Hematopoietic multipotent progenitor cell treated with erythropoietin and hydrocortisone succinate and interleukin-3 and kit ligand, for 15 days (in vitro differentiated cells): ENCODE results near the gene GATAD1.
"Not testable (repeated sequence)": the region's sequence is repeated elsewhere in the genome, so short reads cannot be mapped to it uniquely, and the experiment has no call there.

Experiments used
- DNase-seq: peaks from one replicate; pipeline ENCODE4 v3.0.0-alpha.2; 2015; ENCODE audit warnings: low spot score

GATAD1 gene

DNA sequence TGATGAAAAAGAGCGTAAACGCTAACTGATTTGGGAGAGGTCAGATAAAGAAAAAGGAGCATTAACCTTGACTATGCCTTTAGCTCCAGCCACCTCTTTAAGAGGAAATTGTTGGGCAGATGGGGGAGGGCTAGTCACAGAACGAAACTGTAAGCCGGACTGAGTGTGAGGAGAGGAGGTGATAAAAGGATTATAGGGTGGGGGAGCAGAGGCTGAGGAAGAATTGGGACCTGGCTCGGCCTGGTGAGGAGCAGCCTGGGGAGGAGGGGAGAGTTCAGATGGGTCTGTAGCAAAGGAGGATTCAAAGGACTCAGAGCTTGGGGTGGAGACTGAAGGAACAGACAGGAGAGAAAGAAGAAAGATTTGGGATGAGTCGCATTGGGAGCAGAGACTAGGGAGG is 36.3 kb downstream of the GATAD1 start:
- not testable (repeated sequence) for DNase-seq

DNA sequence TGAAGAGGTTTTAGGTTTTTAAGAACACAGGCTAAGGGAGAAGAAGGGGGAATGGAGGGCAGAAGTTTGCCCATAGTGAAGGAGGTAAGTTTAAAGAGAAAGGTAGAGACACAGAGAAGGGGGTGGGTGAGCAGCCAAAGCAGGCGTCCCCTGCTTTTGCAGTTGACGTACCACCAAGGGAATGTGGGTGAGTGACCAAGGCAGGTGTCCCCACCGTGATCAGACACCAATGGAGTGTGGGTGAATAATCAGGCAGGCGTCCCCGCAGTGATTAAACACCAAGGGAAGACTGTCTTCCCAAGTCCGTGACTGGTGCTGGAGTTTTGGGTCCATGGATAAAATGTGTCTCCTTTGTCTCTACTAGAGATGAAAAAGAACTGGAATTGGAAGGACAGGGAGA is 36.9 kb downstream of the GATAD1 start:
- DNase-seq: not testable (repeated sequence)

DNA sequence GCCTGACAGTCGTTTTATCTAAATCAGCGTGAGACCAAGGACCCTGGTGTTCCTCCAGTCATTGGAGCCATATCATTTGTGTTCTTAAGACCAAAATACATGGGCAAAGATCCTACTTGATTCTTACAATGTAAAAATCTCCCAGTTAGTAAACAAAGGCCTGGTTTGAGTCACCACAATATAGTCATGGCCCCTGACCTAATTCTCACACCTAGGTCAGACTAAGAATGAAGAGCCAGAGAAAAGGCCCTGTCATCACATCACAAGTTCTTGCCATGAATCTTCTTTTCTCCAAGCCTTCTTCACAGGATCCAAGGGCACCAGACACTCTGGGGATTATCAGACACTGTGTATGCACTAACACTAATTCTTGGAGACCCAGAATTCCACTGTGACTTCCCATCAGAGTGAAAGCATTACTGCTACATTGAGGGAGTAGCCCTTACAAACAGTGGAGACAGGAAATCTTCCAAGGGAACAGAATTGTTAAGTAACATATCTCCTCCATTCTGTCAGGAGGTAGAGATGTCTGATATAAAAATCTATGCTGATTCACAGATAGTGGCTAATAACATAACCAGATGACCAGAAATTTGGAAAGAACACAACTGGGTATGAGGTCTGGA is 38.1 kb downstream of the GATAD1 start:
- DNase-seq: no peak

DNA sequence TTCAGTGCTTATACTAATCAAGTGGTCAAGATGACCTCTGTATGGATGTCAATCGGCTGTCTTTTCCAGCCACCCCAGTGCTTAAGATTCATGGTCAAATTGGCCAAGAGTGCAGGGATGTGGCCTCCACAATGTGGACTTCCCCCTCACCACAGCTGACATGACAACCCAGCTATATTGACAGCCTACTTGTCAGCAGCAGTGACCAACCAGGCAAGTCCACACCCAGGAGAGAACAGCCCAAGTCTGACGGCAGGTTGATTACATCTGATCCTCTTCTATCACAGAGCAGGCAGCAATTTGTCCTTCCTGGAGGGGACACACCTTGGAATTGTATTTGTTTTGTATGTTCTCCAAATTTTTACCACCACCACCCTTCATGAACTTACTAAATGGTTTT is 38.7 kb downstream of the GATAD1 start:
- no peak for DNase-seq

DNA sequence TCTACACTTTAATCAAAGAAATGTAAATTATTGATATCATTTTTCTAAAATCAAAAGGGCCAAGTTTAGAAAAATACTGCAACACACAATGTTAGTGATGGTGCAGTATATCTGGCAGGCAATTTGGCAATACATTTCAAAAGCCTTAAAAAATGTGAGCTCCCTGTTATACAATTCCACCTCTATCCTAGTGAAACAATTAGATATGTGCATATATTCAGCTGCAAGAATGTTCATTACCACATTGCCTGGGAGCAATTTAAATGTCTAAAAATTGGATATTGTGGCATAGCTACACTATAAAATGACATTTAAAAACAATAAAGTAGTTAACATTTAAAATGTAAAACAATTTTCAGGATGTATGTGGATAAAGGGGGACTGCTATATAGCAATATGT is 40.5 kb downstream of the GATAD1 start:
- DNase-seq: no peak

DNA sequence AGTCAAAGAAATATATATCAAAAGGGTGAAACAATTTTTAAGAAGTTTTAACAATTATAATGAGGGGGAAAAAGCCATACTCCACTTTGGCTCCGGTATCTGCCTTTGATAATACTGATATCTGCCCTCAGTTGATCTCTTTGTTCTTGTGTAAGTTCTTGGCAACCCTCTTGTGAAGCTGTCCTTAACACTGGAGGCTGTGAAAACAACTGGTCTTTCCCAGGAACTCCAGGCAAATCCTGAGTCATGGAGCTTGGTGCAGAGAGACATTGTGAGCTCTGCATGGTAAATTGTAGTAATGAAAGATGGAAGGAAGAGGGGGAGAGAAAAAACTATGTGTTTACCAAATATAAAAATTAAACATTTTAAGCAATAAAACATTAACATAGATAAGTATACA is 42.4 kb downstream of the GATAD1 start:
- DNase-seq: no peak

DNA sequence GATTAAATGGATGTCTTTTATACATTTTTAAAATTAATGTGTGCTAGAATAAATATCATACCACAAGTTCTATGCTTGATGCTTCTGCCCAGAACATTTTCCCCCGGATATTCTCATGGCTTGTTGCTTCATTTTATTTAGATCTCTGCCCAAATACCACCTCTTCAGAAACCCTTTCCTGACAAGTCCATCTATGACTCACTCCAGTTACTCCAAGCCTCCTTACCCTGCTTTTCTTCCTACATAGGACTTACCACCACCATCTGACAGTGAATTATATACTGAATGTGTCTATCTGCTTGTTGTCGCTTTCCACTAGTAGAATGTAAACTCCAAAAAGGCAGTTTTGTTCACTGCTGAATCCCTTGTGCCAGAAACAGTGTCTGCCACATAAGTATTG is 49.6 kb downstream of the GATAD1 start:
- no peak for DNase-seq

DNA sequence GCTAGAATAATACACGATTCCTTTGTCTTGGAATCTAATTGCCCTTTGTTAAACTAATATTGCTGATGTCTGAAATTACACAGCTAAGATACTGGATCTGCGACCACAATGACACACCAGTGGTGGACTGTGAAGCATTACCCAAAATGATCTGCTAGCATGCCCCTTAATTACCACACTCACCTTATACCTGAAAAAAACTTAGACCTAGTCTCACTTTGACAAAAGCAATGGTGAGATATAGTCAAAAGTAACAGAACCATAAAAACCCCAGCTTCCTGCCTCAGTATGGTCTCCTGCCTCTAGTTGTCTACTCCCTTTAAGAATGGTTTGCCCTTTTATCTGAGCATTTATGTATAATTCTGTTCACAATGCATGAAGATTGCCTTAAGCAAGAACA is 51.3 kb downstream of the GATAD1 start:
- DNase-seq: no peak

DNA sequence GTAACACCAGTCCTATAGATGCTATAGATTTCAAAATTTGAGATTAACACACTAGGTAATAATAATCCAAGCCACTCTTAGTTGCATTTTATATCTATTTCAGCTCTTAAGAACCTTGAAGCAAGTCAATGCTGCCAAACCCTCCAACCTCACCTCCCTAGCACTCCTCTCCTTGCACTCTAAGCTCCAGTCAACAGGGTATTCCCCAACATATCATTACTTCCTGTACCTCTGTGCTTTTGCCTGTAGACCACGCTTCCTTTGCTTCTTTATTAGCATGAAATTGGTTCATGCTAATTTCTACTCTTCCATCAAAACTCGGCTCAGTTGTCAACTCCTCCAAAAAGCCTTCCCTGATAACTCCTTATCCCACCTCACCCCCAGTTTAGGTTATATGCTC is 56.5 kb downstream of the GATAD1 start:
- DNase-seq: no peak

DNA sequence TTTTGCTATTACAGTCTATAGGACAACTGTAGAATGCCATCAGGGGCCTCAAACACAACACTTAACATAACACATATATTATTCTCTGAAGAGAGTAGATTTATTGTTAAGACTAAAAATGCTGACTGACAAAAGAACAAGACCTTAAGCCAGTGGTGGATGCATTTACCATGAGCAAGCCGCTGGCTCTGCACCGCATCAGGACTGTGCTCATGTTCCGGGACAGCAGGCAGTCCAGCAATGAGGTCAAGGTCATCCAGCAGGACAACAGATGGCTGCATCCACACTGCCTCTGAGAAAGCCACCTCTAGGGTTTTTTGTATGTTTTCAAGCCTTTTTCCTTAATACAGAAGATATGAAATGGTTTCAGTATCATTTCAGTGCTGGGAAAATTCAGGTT is 57.3 kb downstream of the GATAD1 start:
- DNase-seq: no peak

DNA sequence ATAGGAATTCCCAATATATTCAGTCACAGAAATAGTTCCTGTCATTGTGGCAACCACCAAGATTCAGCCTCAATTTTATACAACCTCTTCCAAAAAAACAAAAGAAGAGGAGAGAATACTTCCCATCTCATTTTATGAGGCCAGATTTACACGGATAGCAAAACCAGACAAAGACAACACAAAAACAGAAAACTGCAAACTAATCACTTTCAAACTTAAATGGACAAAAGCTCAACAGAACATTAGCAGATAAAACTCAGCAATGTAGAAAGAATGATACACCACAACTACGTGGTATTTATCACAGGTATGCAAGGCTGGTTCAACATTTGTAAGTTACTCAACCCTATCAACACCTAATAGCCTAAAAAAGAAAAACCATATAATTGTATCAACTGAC is 59.1 kb downstream of the GATAD1 start:
- DNase-seq: no peak

DNA sequence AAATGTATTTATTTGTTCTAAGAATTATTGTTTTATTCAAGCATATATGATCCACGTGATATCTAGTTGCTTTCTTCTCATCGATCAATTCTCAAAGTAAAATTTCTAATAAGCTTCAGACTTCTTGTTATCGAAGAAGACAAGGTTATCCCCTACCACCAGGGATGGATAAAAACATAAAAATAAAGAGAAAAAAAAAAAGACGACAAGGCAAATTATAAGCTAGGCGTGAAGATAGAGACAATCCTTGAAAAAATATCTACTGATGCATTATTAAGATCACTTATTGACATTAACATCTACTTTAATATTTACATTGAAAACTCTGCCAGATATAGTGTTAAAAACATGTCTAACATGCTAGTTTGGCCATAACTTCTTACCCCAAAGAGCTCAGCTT is 61.7 kb downstream of the GATAD1 start:
- DNase-seq: no peak
